Amniotic stem cell (primary cell): ENCODE measurements around the gene ACVR1.

Experiments
- DNase-seq: peaks from one replicate; lab custom pipeline; 2025; lab: John Stamatoyannopoulos, UW

The ACVR1 gene

GRCh38 chr2:157876066-157876785, at the start of gene ACVR1:
ACVR1 (minus strand) TSS chr2:157876330; CDS start chr2:157799493, 76,837 bp downstream.
- DNase-seq = peak; percentile 86

- DNase-seq = no peak
These were observed 48.9 kb upstream of the ACVR1 start for GRCh38 chr2:157925071-157925470.

GRCh38 chr2:157923598-157924217, 47.6 kb upstream of the ACVR1 start:
- DNase-seq = no peak

- DNase-seq = no peak
These were observed 46.7 kb upstream of the ACVR1 start for GRCh38 chr2:157922815-157923214.

- DNase-seq = no peak
These were observed 46.2 kb upstream of the ACVR1 start for GRCh38 chr2:157922336-157922735.

- DNase-seq = no peak
These were observed 44.6 kb upstream of the ACVR1 start for GRCh38 chr2:157920736-157921135.

- DNase-seq = no peak
These were observed 43.1 kb upstream of the ACVR1 start for GRCh38 chr2:157919181-157919580.

GRCh38 chr2:157918319-157918718, 42.2 kb upstream of the ACVR1 start:
- no peak for DNase-seq

GRCh38 chr2:157911750-157912149, 35.6 kb upstream of the ACVR1 start:
- no peak for DNase-seq

- DNase-seq = no peak
These were observed 35.1 kb upstream of the ACVR1 start for GRCh38 chr2:157911246-157911645.

- no peak for DNase-seq
These were observed 29.0 kb upstream of the ACVR1 start for GRCh38 chr2:157905092-157905491.

GRCh38 chr2:157903626-157904025, 27.5 kb upstream of the ACVR1 start:
- no peak for DNase-seq

GRCh38 chr2:157903151-157903550, 27.0 kb upstream of the ACVR1 start:
- no peak for DNase-seq

- DNase-seq = no peak
These were observed 26.6 kb upstream of the ACVR1 start for GRCh38 chr2:157902692-157903091.

GRCh38 chr2:157901325-157901724, 25.2 kb upstream of the ACVR1 start:
- DNase-seq = no peak

- DNase-seq = no peak
These were observed 24.6 kb upstream of the ACVR1 start for GRCh38 chr2:157900684-157901083.

GRCh38 chr2:157900203-157900602, 24.1 kb upstream of the ACVR1 start:
- DNase-seq = no peak

- DNase-seq = no peak
These were observed 23.2 kb upstream of the ACVR1 start for GRCh38 chr2:157899125-157899839.

- peak; percentile 22 for DNase-seq
These were observed 22.5 kb upstream of the ACVR1 start for GRCh38 chr2:157898591-157898996.

GRCh38 chr2:157897106-157897971, 21.2 kb upstream of the ACVR1 start:
- no peak for DNase-seq

- no peak for DNase-seq
These were observed 19.4 kb upstream of the ACVR1 start for GRCh38 chr2:157895531-157895930.
